Loucy (cell line): Measurements from ENCODE around the gene SIGLEC12.

ENCODE experiments used
- CTCF ChIP-seq: fragments of 200-600 bp; sonication (generic); conservative IDR thresholded peaks from 2 replicates; pipeline ENCODE4 v1.5.1; 2014; ENCODE audit warnings: mild to moderate bottlenecking, antibody characterized with exemption, low read length
- EZH2phosphoT487 ChIP-seq: fragments of 200-600 bp; IDR thresholded peaks from 2 replicates; pipeline ENCODE4 v1.6.1; 2018; ENCODE audit warnings: antibody characterized with exemption, mild to moderate bottlenecking, moderate library complexity, borderline replicate concordance

- TF ChIP-seq CTCF: no peak
- no peak for TF ChIP-seq EZH2phosphoT487
Observed at GRCh38 chr19:51513968-51514367, 12.4 kb upstream of the SIGLEC12 start.
